Inflammatory macrophage treated with lipopolysaccharide for 1 hour (primary cell): ENCODE data around the gene TMEM240.
"Not testable (repeated sequence)": the region's sequence is repeated elsewhere in the genome, so short reads cannot be mapped to it uniquely, and the experiment has no call there.

Experiments used
- DNase-seq, 2 donors: peaks; one replicate each; pipeline ENCODE4 v3.0.0-alpha.2; 2020 to 2022

TMEM240 gene

DNA sequence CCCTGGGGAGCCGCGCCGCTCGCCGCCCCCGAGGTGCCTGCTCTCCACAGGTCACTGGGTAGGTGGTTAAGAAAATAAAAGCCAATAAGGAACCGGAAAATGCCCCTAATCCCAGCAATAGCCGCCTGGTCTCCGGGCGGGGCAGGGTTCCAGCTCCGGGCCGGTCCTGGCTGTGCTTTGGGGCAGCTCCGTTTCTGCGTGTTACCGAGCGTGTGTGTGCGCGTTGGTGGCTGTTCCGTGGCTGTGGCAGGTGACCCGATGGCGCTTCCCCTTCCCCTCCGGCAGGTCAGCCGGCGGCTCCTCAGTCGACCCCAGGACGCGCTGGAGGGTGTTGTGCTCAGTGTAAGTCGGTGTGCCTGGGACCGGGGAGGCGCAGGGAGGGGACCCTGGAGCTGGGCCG lies 17.2 kb downstream of the TMEM240 start:
- not testable (repeated sequence) for DNase-seq

DNA sequence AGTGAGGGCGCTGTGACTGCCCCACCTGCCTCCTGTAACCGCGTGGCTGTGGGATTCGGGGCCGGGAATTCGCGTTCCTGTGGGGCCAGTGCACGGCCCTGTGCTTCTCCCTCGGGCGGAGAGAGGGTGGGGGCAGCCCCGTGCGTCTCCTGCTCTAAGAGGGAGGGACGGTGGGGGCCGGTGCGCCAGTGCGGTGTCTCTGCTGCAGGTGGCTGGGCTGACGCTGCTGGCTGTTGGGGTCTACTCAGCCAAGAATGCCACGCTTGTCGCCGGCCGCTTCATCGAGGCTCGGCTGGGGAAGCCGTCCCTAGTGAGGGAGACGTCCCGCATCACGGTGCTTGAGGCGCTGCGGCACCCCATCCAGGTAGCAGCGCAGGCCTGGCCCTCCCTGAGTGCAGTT lies 17.9 kb downstream of the TMEM240 start:
- DNase-seq: not testable (repeated sequence)

DNA sequence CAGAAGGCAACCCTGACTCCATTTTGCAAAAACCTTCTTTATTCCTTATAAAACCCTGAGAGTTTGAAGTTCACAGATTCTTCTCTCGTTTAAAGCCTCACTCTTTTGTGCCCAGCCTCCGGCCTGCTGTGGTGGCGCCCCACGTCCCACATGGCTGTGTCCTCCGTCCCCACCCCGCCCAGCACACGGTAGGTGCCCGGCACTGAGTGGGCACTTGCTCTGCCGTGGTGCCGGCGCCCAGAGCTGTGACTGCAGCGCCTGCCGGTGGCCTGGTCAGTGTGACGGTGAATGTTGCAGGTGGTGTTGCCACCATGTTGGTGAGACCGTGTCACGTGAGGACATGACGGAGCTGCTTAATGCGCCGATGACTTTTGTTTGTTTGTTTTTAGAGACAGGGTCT lies 19.1 kb downstream of the TMEM240 start:
- no peak for DNase-seq

DNA sequence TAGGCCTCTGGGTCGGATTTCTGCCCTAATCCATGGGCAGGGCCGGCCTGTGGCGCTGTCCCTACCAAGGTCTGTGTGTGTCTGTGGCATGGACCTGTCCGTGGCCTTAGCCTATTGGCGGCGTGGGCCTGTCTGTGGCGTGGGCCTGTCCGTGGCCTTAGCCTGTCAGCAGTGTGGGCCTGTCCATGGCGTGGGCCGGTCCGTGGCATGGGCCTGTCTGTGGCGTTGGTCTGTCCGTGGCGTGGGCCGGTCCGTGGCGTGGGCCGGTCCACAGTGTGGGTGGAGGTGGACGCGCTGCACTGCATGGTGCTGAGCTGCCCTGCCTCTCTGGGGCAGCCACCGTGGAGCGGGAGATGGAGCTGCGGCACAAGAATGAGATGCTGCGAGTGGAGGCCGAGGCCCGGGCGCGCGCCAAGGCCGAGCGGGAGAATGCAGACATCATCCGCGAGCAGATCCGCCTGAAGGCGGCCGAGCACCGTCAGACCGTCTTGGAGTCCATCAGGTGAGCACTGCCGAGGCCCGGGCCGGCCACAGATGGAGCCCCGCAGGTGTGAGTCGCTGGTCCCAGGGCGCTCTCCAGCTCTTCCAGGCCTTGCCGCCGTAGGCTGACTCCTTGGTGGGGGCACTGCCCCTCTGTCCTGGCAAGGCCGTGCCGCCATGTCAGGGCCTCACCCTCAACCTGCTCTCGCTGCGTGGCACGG lies 20.5 kb downstream of the TMEM240 start:
- not testable (repeated sequence) for DNase-seq

DNA sequence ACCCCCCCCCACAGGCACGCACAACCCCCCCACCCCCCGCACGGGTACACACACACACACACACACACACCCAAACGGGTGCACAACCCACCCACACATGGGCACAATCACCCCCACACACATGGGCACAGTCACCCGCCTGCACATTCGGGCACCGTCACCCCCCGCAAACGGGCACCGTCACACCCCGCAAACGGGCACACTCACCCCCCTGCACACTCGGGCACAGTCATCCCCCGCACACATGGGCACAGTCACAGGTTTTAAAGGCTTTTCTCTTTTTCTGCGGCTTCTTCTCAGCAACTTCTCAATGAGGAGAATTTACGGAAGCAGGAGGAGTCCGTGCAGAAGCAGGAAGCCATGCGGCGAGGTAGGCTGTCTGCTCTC lies 21.8 kb downstream of the TMEM240 start:
- DNase-seq: not testable (repeated sequence)

DNA sequence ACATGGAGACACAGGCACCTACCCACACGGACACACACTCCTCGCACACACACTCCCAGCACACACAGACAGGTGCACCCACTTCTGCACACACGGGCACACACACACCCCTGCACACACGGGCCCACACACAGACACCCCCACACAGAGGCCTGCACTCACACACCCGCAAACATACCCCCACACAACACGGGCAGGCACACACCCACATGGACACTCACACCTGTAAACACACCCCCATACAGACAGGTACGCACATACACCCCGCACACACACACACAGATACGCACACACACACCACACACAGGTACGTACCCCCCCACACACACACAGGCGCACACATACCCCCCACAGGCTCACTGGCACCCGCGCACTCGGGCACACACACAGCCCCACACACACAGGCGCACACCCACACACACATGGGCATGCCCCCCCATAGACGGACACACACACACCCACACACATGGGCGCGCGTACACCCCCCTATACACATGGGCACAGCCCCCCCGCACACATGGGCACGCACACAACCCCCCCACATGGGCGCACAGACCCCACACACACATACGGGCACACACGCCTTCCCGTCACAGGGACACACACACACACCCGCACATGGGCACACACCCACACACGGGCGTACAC lies 22.3 kb downstream of the TMEM240 start:
- no peak for DNase-seq

DNA sequence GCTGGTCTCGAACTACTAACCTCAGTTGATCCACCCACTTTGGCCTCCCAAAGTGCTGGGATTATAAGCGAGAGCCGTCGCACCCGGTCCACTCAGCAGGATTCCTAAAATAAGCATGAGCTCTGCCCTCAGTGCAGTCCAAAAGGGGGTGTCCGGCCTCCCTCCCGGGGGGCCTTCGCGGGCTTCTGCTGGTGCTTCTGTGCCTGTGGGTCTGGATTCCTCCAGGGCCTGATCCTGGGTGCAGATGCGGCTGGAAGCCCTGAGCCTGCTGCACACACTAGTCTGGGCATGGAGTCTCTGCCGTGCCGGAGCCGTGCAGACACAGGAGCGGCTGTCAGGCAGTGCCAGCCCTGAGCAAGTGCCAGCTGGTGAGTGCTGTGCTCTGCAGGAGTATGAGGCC lies 23.5 kb downstream of the TMEM240 start:
- not testable (repeated sequence) for DNase-seq

DNA sequence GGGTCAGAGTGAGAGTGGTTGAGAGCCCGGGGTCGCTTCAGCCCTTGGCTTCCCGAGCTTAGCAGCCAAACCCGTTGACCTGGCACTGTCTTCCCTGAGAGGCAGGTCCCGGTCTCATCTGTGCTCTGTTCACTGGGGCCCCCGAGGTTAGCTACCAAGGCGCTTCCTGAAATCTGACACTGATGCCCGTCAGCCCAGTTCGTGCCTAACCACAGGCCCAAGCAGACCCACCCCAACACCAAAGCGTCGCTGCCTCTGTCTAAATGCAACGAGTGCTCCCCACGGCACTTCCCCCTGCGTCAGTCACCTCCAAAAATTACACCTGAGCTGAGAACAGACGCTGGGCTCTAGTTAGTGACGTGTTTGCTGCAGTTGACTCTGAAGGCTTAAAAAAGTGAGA lies 26.0 kb downstream of the TMEM240 start:
- not testable (repeated sequence) for DNase-seq

DNA sequence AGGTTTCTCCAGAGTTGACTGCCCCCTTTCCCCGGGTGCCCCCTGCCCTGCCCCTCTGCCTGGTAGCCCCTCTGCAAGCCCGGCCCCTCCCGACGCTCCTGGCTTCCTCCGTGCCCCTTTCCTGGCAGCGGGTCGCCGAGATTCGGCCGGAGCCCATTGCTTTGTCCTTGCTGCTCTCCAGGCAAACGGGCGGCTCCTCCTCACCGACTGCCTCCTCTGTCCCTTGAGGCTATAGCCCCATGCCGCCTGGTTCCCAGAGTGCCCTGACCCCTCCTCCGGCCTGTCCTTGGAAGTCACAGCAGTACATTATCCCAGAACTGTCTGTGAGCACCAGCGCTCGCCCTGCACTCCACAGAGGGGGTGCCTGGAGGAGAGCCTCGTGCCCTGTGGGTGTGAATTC lies 26.7 kb downstream of the TMEM240 start:
- DNase-seq: not testable (repeated sequence)

DNA sequence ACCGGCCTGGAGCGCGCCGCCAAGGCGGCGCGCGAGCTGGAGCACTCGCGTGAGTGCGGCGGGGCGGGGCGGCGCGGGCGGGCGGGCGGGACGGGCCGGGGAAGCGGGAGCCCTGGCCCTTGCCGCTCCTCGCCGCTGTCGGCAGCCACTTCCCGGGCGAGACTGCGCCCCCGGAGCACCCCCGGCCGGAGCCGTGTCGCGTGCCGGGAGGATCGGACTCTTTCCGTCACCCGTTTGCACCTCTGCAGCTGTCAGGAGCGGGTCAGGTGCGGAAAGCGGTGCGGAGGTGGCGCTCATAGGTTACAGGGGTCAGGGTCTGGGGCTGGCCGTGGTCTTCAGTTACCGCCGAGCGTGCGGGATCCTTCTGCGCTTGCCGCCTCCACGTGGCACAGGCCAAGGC lies 28.0 kb downstream of the TMEM240 start:
- not testable (repeated sequence) for DNase-seq

DNA sequence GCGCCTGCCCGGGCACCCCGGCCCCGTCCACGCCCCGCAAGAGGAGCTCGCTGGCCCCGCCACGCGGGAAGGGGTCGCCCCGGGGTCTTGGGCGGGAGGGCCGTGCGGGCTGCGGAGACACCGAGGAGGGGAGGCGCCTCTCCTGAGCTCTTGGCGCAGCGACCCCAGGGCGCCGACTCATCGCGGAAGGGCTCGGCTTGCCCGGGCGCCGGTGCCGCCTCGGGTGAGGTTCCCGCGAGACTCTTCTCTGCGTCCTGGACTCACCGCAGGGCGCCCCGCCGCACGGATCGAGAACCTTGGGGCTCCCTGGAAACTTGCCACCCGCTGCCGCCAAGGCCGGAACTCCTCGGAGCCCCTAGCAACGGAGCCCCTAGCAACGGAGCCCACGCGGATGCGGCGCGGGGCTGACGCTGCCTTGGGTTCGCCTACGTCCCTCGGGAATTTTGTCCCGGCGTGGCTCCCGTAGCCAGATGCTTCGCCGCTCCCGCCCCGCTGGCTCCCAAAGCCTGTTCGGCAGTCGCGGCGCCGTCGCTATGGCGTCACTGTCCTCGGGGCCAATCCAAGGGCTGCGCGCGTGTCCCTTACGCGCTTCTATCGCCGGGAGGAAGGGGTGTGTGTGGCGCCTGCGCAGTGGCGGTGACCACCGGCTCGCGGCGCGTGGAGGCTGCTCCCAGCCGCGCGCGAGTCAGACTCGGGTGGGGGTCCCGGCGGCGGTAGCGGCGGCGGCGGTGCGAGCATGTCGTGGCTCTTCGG lies 28.7 kb downstream of the TMEM240 start, which contains the start of gene ATAD3A:
Gene ATAD3A (plus strand): TSS at position 630 of the 753 bp plus-strand sequence. CDS start 107 bp downstream, at position 737.
- DNase-seq: peak; percentile 98 to 99

DNA sequence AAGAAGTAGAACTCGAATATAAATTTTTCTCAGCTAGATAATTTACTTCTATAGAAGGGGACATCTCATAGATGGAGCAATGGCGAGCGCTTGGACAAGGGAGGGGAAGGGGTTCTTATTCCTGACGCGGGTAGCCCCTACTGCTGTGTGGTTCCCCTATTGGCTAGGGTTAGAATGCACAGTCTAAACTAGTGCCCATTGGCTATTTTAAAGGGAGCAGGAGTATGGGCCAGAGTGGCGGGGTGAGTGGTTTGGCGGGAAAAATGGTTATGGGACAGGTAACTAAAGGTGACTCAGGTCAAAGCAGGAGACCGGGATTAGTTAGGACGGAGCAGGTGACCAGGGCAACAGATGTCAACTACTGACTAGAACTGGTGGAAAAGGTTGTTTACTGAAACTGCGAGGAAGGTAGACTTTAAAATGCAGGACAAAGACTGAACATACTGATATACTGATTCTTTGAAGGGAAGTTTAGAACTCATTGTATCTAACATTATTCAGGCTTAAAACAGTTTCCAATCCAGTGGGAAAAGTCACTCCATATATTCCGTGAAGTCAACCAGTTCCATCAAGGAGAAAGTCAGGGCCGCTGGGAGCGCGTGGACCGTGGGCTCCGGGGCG lies 29.4 kb downstream of the TMEM240 start:
- DNase-seq: peak; percentile 4 to 24

DNA sequence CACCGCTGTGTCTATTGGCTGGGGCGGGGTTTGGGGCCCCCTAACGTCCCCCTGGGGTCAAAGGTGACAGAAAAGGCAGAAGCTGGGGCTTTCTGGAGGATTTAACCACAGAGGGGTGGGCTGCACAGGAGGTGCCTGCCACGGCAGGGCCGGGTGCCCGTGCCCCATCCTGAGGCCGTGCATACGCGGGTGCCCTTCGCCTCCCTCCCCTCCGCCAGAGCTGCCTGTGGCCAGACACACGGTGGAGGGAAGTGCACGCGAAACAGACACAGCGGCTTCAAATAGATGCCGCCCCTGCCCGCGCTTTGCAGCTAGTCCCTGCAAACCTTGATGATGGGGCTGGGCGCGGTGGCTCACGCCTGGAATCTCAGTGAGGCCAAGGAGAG lies 31.0 kb downstream of the TMEM240 start:
- DNase-seq: not testable (repeated sequence)

DNA sequence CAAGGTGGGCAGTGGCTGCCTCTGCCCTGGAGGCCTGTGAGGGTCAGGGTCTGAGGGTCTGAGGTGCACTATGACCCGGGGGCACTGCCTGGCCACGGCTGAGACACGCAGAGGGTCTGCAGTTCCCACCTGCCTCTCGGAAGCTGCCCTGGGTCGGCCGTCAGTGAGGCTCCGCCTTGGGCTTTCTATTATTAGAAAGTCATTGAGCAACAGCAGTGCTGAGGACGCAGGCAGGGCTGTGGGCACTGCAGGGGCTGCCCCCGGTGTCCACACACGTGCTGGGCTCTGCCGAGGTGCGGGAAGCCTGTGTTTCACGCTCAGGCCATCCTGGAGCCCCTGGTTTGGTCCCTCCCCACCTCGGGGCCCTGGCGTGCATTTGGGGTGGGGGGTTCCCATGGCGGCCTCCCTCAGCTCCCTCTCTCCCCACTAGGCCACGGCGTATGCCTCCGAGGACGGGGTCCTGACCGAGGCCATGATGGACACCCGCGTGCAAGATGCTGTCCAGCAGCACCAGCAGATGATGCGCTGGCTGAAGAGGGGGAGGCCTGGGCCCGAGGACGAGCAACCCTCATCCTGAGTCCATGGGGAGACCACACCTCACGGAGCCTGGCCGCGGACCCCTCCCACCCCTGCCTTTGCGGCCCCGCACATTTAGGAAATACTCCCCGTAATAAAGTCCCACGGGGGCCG lies 31.5 kb downstream of the TMEM240 start:
- not testable (repeated sequence) for DNase-seq

DNA sequence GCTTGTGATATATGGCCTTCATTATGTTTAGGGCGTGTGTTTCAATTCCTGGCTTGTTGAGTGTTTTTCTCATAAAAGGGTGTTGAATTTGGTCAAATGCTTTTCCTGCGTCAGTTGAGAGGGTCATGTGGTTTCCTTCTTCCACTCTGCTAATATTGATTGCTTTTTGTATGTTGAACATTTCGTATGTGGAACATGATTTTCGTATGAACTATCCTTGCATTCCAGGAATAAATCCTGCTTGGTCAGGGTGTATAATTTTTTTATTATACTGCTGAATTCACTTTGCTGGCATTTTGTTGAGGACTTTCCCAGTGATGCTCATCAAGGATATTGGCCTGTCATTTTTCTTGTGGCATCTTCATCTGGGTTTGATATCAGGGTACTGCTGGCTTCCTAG lies 33.1 kb downstream of the TMEM240 start:
- no peak for DNase-seq

DNA sequence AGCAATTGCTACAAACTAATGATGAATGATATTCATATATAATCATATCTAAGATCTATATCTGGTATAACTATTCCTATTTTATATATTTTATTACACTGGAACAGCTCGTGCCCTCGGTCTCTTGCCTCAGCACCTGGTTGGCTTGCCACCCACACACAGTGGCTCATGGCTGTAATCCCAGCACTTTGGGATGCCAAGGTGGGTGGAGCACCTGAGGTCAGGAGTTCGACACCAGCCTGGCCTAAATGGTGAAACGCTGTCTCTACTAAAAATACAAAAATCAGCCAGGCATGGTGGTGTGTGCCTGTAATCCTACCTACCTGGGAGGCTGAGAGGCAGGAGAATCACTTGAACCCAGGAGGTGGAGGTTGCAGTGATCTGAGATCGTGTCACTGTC lies 34.6 kb downstream of the TMEM240 start:
- not testable (repeated sequence) for DNase-seq

DNA sequence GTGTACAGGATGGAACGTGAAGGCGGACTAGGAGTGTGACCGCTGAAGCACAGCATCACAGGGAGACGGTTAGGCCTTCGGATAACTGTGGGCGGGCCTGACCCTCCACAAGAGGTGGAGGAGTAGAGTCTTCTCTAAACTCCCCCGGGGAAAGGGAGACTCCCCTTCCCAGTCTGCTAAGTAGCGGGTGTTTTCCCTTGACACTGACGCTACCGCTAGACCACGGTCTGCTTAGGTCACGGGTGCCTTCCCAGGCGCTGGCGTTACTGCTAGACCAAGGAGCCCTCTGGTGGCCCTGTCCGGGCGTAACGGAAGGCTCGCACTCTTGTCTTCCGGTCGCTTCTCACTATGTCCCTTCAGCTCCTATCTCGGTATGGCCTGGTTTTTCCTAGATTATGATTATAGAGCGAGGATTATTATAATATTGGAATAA lies 35.0 kb downstream of the TMEM240 start:
- DNase-seq: peak in 1 of 2 donors; percentile 34

DNA sequence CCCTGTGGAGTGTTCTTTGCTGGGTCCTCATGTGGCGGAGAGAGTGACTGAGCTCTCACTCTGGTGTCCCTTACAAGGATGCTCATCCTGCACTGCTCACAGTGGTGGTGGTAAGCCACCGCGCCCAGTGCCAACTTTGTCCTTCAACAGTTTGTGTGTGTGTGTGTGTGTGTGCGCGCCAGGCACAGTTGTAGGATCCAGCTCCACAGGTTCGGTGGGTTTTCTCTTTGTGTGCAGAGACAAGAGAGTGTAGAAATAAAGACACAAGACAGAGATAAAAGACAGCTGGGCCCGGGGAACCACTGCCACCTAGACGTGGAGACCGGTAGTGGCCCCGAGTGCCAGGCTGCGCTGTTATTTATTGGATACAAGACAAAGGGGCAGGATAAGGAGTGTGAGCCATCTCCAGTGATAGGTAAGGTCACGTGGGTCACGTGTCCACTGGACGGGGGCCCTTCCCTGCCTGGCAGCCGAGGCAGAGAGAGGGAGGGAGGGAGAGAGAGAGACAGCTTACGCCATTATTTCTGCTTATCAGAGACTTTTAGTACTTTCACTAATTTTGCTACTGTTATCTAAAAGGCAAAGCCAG lies 35.6 kb downstream of the TMEM240 start:
- DNase-seq: peak; percentile 32 to 54

DNA sequence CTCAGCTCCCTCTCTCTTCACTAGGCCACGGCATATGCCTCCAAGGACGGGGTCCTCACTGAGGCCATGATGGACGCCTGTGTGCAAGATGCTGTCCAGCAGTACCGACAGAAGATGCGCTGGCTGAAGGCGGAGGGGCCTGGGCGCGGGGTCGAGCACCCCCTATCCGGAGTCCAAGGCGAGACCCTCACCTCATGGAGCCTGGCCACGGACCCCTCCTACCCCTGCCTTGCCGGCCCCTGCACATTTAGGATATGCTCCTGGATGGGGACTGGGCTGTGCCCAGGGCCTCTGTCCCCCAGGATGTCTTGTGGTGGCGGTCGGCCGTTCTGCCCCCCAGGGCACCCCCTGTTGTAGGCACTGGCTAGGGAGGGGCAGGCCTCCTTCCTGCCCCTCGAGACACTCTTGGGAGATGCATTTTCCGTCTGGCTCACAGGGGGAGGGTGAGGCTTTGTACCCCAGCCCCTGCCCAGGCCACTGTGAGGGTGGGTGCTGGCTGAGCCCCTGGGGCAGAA lies 44.9 kb downstream of the TMEM240 start:
- DNase-seq: not testable (repeated sequence)

DNA sequence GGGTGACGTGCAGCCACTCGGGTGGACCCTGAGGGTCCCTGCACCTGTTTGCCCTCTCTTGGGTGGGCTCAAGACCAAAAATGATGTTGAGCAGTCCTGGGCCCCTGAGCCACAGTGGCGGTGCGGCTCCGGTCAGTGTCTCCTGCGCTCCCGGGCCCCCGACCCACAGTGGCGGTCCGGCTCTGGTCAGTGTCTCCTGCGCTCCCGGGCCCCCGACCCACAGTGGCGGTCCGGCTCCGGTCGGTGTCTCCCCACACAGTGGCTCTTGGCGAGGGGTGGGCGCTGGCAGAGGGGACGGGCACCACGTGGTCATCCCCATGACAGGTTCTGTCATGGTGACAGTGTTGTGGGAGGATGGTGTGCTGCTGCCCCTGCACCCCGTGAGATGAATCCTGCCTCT lies 46.1 kb downstream of the TMEM240 start:
- DNase-seq: not testable (repeated sequence)

DNA sequence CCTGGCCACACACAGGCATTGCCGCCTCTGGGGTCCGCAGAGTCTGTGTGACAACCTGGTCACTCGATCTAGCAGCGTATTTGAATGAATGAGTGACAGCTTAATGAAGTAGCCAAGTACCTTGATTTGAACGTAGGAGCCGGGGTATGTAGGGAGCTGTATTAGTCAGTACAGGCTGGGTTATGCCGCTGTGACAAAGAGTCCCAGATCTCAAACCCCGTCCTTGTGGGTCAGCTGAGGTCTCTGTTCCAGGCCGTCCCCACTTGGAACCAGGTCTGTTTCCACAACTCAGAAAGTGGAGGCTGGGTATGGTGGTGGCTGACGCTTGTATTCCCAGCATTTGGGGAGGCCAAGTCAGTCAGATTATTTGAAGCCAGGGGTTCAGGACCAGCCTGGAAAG lies 48.8 kb downstream of the TMEM240 start:
- DNase-seq: no peak
